ENCODE results near the gene SGF29. TPM values are rescaled to one million over a fixed set of nuclear protein-coding genes. Genes with fewer than 3 reads are reported as not detected.
"Not testable (repeated sequence)": the region's sequence is repeated elsewhere in the genome, so short reads cannot be mapped to it uniquely, and the experiment has no call there.

Gene SGF29
- total RNA-seq, 2 experiments from 2014 or later: 47.0 to 49.8 TPM

GRCh38 chr16:28526201-28527099, 27.3 kb upstream of the SGF29 start:
- DNase-seq: no peak

DNA sequence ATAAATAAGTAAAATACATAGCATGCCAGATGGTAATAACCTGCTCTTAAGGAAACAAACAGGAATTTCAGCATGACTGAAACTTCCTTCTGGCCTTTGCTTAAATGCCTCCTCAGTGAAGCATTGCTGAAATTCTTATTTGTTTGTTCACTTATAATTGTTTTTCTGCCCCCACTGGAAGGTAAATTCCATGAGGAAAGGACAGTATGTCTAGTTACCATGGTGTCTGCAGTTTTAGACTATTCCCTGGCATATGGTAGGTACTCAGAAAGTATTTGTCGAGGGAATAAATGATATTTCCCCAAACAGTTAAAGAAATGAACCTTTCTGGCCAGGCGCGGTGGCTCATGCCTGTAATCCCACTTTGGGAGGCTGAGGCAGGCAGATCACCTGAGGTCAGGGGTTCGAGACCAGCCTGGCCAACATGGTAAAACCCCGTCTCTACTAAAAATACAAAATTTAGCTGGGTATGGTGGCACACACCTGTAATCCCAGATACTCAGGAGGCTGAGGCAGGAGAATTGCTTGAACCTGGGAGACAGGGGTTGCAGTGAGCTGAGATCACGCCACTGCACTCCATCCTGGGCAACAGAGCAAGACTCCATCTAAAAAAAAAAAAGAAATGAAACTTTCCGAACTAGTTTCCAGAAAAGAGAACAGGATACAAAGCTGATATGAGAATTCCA, 26.5 kb upstream of the SGF29 start:
- ATAC-seq (ENCODE audit: low read depth); H3K4me3 Mint-ChIP-seq; H3K27me3 Mint-ChIP-seq; H3K27ac Mint-ChIP-seq; H3K9me3 Mint-ChIP-seq; DNase-seq; POLR2A ChIA-PET; H3K4me1 Mint-ChIP-seq; H3K36me3 Mint-ChIP-seq: not testable (repeated sequence)

More at GRCh38 chr16:28526201-28527099, 27.3 kb upstream of the SGF29 start:
- Mint-ChIP-seq H3K4me1 (peaks cover 5% of the 10 kb centered on the region), H3K36me3 (no peaks in the 10 kb centered on the region), H3K27ac (no peak overlapping the region), H3K9me3 (no peaks in the 10 kb centered on the region), H3K4me3 (no peak overlapping the region), H3K27me3 (peaks cover 10% of the 10 kb centered on the region)
- no peak for ATAC-seq (ENCODE audit: low read depth)
- POLR2A ChIA-PET: no interaction called here

GRCh38 chr16:28527985-28528384, 25.7 kb upstream of the SGF29 start:
- POLR2A ChIA-PET: interaction anchor here (0.6 kb wide), 1 partner anchor 66 kb away, joined by 4 read pairs; no protein-coding TSS in a partner anchor
- Mint-ChIP-seq H3K4me3 (no peak overlapping the region), H3K36me3 (no peaks in the 10 kb centered on the region), H3K27ac (no peak overlapping the region), H3K9me3 (no peaks in the 10 kb centered on the region), H3K27me3 (peaks cover 10% of the 10 kb centered on the region), H3K4me1 (peaks cover 4% of the 10 kb centered on the region)
- DNase-seq: no peak
- no peak for ATAC-seq (ENCODE audit: low read depth)

- DNase-seq: no peak
- POLR2A ChIA-PET: interaction anchor here (0.6 kb wide), 1 partner anchor 66 kb away, joined by 4 read pairs; no protein-coding TSS in a partner anchor
- peaks cover 10% of the 10 kb centered on the region for H3K27me3 Mint-ChIP-seq
- H3K4me3 Mint-ChIP-seq: no peak overlapping the region
- no peaks in the 10 kb centered on the region for H3K9me3 Mint-ChIP-seq
- H3K36me3 Mint-ChIP-seq: no peaks in the 10 kb centered on the region
- peaks cover 3% of the 10 kb centered on the region for H3K4me1 Mint-ChIP-seq
- no peak for ATAC-seq (ENCODE audit: low read depth)
- no peak overlapping the region for H3K27ac Mint-ChIP-seq
Observed at GRCh38 chr16:28528463-28528867, 25.3 kb upstream of the SGF29 start.

- peaks cover 4% of the 10 kb centered on the region for H3K4me1 Mint-ChIP-seq
- H3K27me3 Mint-ChIP-seq: peaks cover 10% of the 10 kb centered on the region
- DNase-seq: no peak
- ATAC-seq (ENCODE audit: low read depth): no peak
- H3K4me3 Mint-ChIP-seq: no peak overlapping the region
- POLR2A ChIA-PET: no interaction called here
- no peaks in the 10 kb centered on the region for H3K36me3 Mint-ChIP-seq
- H3K9me3 Mint-ChIP-seq: no peaks in the 10 kb centered on the region
- H3K27ac Mint-ChIP-seq: no peak overlapping the region
Observed at GRCh38 chr16:28529124-28529523, 24.6 kb upstream of the SGF29 start.

DNA sequence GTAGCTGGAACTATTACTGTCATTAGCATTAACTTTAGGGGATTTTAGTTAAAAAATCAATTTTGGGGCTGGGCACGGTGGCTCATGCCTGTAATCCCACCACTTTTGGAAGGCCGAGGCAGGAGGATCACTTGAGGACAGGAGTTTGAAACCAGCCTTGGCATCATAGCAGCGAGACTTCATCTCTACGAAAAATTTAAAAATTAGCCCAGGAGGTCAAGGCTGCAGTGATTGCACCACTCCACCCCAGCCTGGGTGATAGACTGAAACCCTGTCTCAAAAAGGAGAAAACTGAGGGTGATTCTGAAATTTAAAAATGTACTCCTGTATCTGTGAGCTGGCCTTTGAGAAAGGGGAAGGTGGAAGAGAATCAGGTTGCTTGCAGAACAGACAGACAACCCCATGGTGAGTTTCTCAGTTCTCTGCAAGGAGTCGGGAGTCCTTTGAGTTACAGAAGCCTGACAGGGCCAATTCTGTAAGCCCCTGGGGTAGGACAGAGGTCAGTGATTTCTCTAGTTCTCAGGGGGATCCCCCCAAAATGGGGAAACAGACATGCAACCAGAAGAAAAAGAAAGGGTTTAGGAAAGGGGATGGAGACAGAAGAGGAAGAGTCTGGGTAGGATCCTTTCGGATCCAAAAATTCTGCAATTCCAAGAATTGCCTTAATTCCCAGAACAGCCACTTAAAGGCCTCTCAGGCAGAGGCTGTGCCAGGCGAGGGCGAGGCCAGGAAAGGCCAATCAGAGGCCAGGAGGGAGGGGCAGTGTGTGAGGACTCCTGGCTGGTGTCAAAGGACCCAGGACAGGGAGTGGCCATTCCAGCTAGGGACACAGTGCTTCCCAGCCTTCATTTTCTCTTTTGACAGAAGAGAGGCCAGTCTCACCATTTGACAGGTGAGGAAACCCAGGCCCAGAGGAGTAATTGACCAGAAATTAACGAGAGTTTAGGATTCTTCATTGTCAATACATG, 21.7 kb upstream of the SGF29 start:
- DNase-seq: no peak
- H3K27me3 Mint-ChIP-seq: peaks cover 5% of the 10 kb centered on the region
- no peak overlapping the region for H3K27ac Mint-ChIP-seq
- no peak for ATAC-seq (ENCODE audit: low read depth)
- no peaks in the 10 kb centered on the region for H3K36me3 Mint-ChIP-seq
- peaks cover 11% of the 10 kb centered on the region for H3K4me1 Mint-ChIP-seq
- H3K9me3 Mint-ChIP-seq: no peaks in the 10 kb centered on the region
- POLR2A ChIA-PET: interaction anchor here (1.9 kb wide), 1 partner anchor 16 kb away, joined by 4 read pairs; no protein-coding TSS in a partner anchor
- H3K4me3 Mint-ChIP-seq: no peak overlapping the region

DNA sequence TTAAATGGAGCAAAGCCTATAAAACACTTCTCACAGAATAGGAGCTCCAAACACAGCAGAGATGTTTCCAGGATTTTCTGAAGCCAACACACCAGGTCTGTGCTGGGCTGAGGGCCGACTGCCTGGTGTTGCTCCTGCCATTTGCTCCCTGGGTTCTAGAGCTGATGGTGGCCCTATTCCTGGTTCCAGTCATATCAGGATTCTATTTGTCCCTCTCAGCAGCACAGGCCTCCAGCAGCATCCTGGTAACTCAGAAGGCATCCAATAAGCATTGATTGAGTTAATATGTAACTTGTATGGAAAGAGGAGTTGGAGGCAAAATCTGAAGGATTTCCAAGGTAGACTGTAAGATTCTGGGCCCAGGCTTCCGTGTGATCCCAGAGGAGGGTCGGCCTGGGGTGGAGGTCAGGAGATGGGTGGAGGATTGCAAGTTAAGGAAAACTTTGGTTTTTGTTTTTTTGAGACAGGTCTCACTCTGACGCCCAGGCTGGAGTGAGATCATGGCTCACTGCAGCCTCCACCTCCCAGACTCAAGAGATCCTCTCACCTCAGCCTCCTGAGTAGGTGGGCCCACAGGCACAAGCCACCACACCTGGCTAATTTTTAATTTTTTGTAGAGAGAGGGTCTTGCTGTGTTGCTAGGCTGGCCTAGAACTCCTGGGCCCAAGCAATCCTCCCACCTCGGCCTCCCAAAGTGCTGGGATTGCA, 20.6 kb upstream of the SGF29 start:
- Mint-ChIP-seq H3K27me3 (peaks cover 6% of the 10 kb centered on the region), H3K4me3 (no peak overlapping the region), H3K9me3 (no peaks in the 10 kb centered on the region), H3K36me3 (no peaks in the 10 kb centered on the region), H3K4me1 (peaks cover 13% of the 10 kb centered on the region), H3K27ac (no peak overlapping the region)
- DNase-seq (no peak), ATAC-seq (ENCODE audit: low read depth) (no peak)
- POLR2A ChIA-PET: no interaction called here

GRCh38 chr16:28534542-28535373, 19.0 kb upstream of the SGF29 start:
- no peaks in the 10 kb centered on the region for H3K9me3 Mint-ChIP-seq
- peaks cover 3% of the 10 kb centered on the region for H3K27me3 Mint-ChIP-seq
- DNase-seq: no peak
- H3K4me1 Mint-ChIP-seq: peaks cover 13% of the 10 kb centered on the region
- POLR2A ChIA-PET: no interaction called here
- no peak overlapping the region for H3K4me3 Mint-ChIP-seq
- no peak overlapping the region for H3K27ac Mint-ChIP-seq
- ATAC-seq (ENCODE audit: low read depth): peak; percentile 30
- no peaks in the 10 kb centered on the region for H3K36me3 Mint-ChIP-seq

DNA sequence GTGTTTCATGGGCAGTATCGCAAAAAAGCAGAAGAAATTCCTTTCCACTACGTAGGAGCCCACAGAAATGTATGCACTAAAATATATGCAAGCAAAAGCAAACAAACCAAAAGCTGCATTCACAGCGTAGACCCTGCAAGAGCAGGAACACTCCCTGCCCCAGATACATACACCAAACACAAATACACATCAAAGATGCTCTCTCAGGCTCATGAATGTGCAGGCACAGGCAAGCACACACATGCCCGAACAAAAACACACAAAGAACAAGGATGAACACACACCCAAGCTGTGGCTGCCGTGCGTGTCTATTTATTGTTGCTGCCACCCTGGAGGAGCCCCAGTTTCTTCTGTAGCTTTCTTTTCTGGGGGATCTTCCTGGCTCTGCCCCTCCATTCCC, 16.6 kb upstream of the SGF29 start:
- POLR2A ChIA-PET: interaction anchor here (0.5 kb wide), 1 partner anchor 31 kb away, joined by 8 read pairs; no protein-coding TSS in a partner anchor
- Mint-ChIP-seq H3K9me3 (no peaks in the 10 kb centered on the region), H3K27ac (no peak overlapping the region), H3K4me1 (peaks cover 16% of the 10 kb centered on the region), H3K36me3 (no peaks in the 10 kb centered on the region), H3K27me3 (peaks cover 3% of the 10 kb centered on the region), H3K4me3 (no peak overlapping the region)
- DNase-seq (no peak), ATAC-seq (ENCODE audit: low read depth) (no peak)

DNA sequence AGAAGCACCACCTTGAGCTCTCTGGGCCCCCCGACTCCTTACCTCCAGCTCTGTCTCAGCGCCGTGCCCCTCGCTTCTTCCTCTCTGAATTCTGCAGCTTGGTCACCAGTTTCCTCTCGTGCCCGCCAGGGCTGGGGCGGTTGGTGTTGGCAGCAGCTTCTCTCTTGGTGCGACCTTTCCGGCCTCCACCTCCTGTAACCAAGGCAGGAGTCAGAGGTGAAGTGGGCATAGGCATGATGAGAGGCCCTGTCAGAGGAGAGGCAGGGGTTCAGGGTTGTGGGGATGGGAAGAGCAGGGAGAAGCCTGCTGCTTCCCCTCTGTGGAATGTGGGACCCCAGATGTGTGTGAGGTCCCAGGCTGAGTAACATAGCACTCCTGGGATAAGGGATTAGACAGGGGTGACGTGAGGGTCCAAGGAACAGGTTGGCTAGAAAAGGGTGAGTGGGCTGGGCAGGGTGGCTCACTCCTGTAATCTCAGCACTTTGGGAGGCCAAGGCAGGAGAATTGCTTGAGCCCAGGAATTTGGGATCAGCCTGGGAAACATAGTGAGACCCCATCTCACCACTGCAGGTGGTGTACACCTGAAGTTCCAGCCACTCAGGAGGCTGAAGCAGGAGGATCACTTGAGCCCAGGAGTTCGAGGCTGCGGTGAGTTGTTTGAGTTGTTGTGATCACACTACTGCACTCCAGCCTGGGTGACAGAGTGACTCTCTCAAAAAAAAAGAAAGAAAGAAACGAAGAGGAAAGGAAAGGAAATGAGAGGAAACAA, 15.6 kb upstream of the SGF29 start:
- H3K36me3 Mint-ChIP-seq: no peaks in the 10 kb centered on the region
- ATAC-seq (ENCODE audit: low read depth) (no peak), DNase-seq (no peak)
- peaks cover 3% of the 10 kb centered on the region for H3K27me3 Mint-ChIP-seq
- peak overlapping the region; percentile 22 for H3K27ac Mint-ChIP-seq
- H3K4me1 Mint-ChIP-seq: peaks cover 20% of the 10 kb centered on the region
- POLR2A ChIA-PET: no interaction called here
- H3K9me3 Mint-ChIP-seq: no peaks in the 10 kb centered on the region
- H3K4me3 Mint-ChIP-seq: no peak overlapping the region

- Mint-ChIP-seq H3K27me3 (peaks cover 3% of the 10 kb centered on the region), H3K27ac (peak within 1 kb of the TSS; percentile 22), H3K4me3 (no peak within 1 kb of the TSS), H3K9me3 (no peaks in the 10 kb centered on the region), H3K36me3 (no peaks in the 10 kb centered on the region), H3K4me1 (peaks cover 20% of the 10 kb centered on the region)
- DNase-seq (no peak), ATAC-seq (ENCODE audit: low read depth) (no peak)
- POLR2A ChIA-PET: no interaction called here
Observed at GRCh38 chr16:28538733-28539596, 14.8 kb upstream of the SGF29 start, which contains the start of gene NUPR1. NUPR1 (minus strand) TSS chr16:28538974; CDS start chr16:28538907, 67 bp downstream.
